Left ventricle myocardium inferior (tissue), 1 donor: ENCODE measurements around the gene PDE11A. TPM values are rescaled to one million over a fixed set of nuclear protein-coding genes. Genes with fewer than 3 reads are reported as not detected.
A peak's percentile ranks its signal among the peaks of the same experiment; 100 is the strongest.

ENCODE experiments used
- DNase-seq: peaks from one replicate; pipeline ENCODE4 v3.0.0-alpha.2; 2020
- H3K27ac ChIP-seq: fragments of 200-600 bp; replicated peaks from 2 replicates; pipeline ENCODE4 v1.8.0; 2021
- H3K27me3 ChIP-seq: fragments of 200-600 bp; 2 replicates; pipeline ENCODE4 v1.8.0; 2021; ENCODE audit warnings: low read depth
- H3K36me3 ChIP-seq: fragments of 200-600 bp; 2 replicates; pipeline ENCODE4 v1.8.0; 2021
- H3K4me1 ChIP-seq: fragments of 200-600 bp; 2 replicates; pipeline ENCODE4 v1.8.0; 2021
- H3K4me3 ChIP-seq: fragments of 200-600 bp; 2 replicates; pipeline ENCODE4 v1.8.0; 2021; ENCODE audit warnings: mild to moderate bottlenecking, moderate library complexity
- H3K9me3 ChIP-seq: fragments of 200-600 bp; replicated peaks from 2 replicates; pipeline ENCODE4 v1.8.0; 2021
- CTCF ChIP-seq: fragments of 200-600 bp; IDR thresholded peaks from 2 replicates; pipeline ENCODE4 v1.8.0; 2021; ENCODE audit warnings: antibody characterized with exemption, mild to moderate bottlenecking, borderline replicate concordance
- intact Hi-C: fragments of 100-400 bp; cut with micrococcal nuclease; formaldehyde crosslinking; loops from one replicate; pipeline ENCODE4 v1.11.0; 2022
- total RNA-seq: library from RNA; stranded (reverse); fragmentation: NEBNext Ultra II Directional; extraction: Animal tissue kit (Norgen Biotek cat#: 25700); gene quantifications from one replicate; pipeline ENCODE4 v1.2.1, GENCODE V29; 2021
- donor health status: DM: no; HTN: yes; CAD: no; lungs with severe emphysema.

PDE11A gene
- total RNA-seq, 1 donor from 2014 or later: 2.5 TPM

- H3K4me3 ChIP-seq: no peak overlapping the region
- H3K36me3 ChIP-seq: no peaks in the 10 kb centered on the region
- H3K9me3 ChIP-seq: no peaks in the 10 kb centered on the region
- no peaks in the 10 kb centered on the region for H3K27me3 ChIP-seq
- intact Hi-C loops: loop anchor here (10.0 kb wide), 1 partner anchor 392 kb away; no protein-coding TSS in a partner anchor
- H3K27ac ChIP-seq: no peak overlapping the region
- no peak for TF ChIP-seq CTCF
- no peaks in the 10 kb centered on the region for H3K4me1 ChIP-seq
- no peak for DNase-seq
These were observed 345.6 kb downstream of the PDE11A start for GRCh38 chr2:177726931-177727348.

GRCh38 chr2:177724398-177725287 is 347.9 kb downstream of the PDE11A start:
- H3K4me1 ChIP-seq: no peaks in the 10 kb centered on the region
- no peak overlapping the region for H3K4me3 ChIP-seq
- no peaks in the 10 kb centered on the region for H3K9me3 ChIP-seq
- H3K27me3 ChIP-seq: no peaks in the 10 kb centered on the region
- intact Hi-C loops: loop anchor here (2.0 to 10.0 kb wide), 2 partner anchors 236 to 390 kb away; no protein-coding TSS in a partner anchor
- peak overlapping the region; percentile 7 for H3K27ac ChIP-seq
- peak; percentile 92 for TF ChIP-seq CTCF
- DNase-seq: peak; percentile 32
- no peaks in the 10 kb centered on the region for H3K36me3 ChIP-seq

- no peaks in the 10 kb centered on the region for H3K4me1 ChIP-seq
- H3K36me3 ChIP-seq: no peaks in the 10 kb centered on the region
- no peak for DNase-seq
- intact Hi-C loops: loop anchor here (10.0 kb wide), 1 partner anchor 388 kb away; no protein-coding TSS in a partner anchor
- no peak overlapping the region for H3K27ac ChIP-seq
- no peaks in the 10 kb centered on the region for H3K9me3 ChIP-seq
- no peak overlapping the region for H3K4me3 ChIP-seq
- no peaks in the 10 kb centered on the region for H3K27me3 ChIP-seq
- no peak for TF ChIP-seq CTCF
These were observed 349.3 kb downstream of the PDE11A start for GRCh38 chr2:177723235-177723634.

- DNase-seq: no peak
- no peaks in the 10 kb centered on the region for H3K27me3 ChIP-seq
- no peak overlapping the region for H3K27ac ChIP-seq
- no peak for TF ChIP-seq CTCF
- H3K4me3 ChIP-seq: no peak overlapping the region
- H3K9me3 ChIP-seq: no peaks in the 10 kb centered on the region
- intact Hi-C loops: loop anchor here (10.0 kb wide), 1 partner anchor 387 kb away; no protein-coding TSS in a partner anchor
- no peaks in the 10 kb centered on the region for H3K4me1 ChIP-seq
- no peaks in the 10 kb centered on the region for H3K36me3 ChIP-seq
These were observed 350.6 kb downstream of the PDE11A start for GRCh38 chr2:177721818-177722567.

GRCh38 chr2:177721087-177721486 is 351.5 kb downstream of the PDE11A start:
- H3K4me3 ChIP-seq: no peak overlapping the region
- H3K36me3 ChIP-seq: no peaks in the 10 kb centered on the region
- TF ChIP-seq CTCF: no peak
- DNase-seq: no peak
- intact Hi-C loops: loop anchor here (10.0 kb wide), 1 partner anchor 386 kb away; no protein-coding TSS in a partner anchor
- no peaks in the 10 kb centered on the region for H3K4me1 ChIP-seq
- no peak overlapping the region for H3K27ac ChIP-seq
- no peaks in the 10 kb centered on the region for H3K27me3 ChIP-seq
- H3K9me3 ChIP-seq: no peaks in the 10 kb centered on the region
